B cell (primary cell): ENCODE measurements around the gene TJAP1. TPM values are rescaled to one million over a fixed set of nuclear protein-coding genes. Genes with fewer than 3 reads are reported as not detected.

Source experiments
- ATAC-seq: fragments of 200-7000 bp; cut with Tn5 transposase; one replicate; pipeline ENCODE4 v1.10.0; 2021; ENCODE audit warnings: low read depth, mild to moderate bottlenecking, moderate number of reproducible peaks, moderate library complexity
- CTCF ChIA-PET: fragments of 350-600 bp; sonication (Branson Sonifier 250); formaldehyde crosslinking; loops from one replicate; lab custom pipeline; 2021; ENCODE audit warnings: antibody characterized with exemption, inconsistent platforms; lab: Charles Lee
- POLR2A ChIA-PET: fragments of 350-600 bp; sonication (Branson Sonifier 250); formaldehyde crosslinking; loops from one replicate; lab custom pipeline; 2021; ENCODE audit warnings: antibody characterized with exemption; lab: Charles Lee
- DNase-seq: peaks from one replicate; pipeline ENCODE4 v3.0.0; 2013
- H2AFZ ChIP-seq: 2 replicates; pipeline ENCODE4 v1.6.1; 2012; ENCODE audit warnings: mild to moderate bottlenecking, low read depth, low read length; ENCODE audit not compliant: insufficient read depth, poor library complexity, severe bottlenecking
- H3K27ac ChIP-seq, 2 donors: 1 replicate in 1 of 2; 2 replicates in 1 of 2; pipeline ENCODE4 v1.5.1; 2012 to 2013; ENCODE audit warnings: low read length in 2 of 2, mild to moderate bottlenecking in 2 of 2, moderate library complexity in 1 of 2
- H3K27me3 ChIP-seq, 4 experiments: fragments of 200-600 bp in 1 of 4; sonication (generic) in 1 of 4; replicated peaks in 1 of 4; 1 replicate in 2 of 4; 2 replicates in 2 of 4; pipeline versions ENCODE4 v1.6.1 to v1.7.0; 2013 to 2016; ENCODE audit warnings: low read length in 3 of 4, mild to moderate bottlenecking in 2 of 4, mixed read lengths in 1 of 4, moderate library complexity in 1 of 4; ENCODE audit not compliant: insufficient read depth in 4 of 4, control insufficient read depth in 3 of 4; ENCODE audit errors: control extremely low read depth in 1 of 4
- H3K36me3 ChIP-seq, 2 experiments: replicated peaks in 1 of 2; 1 replicate in 1 of 2; 2 replicates in 1 of 2; pipeline versions ENCODE4 v1.6.1 to v1.7.1; 2013; ENCODE audit warnings: low read length in 1 of 2; ENCODE audit not compliant: insufficient read depth in 2 of 2, control insufficient read depth in 1 of 2; ENCODE audit errors: control extremely low read depth in 1 of 2, extremely low read depth in 1 of 2
- H3K4me1 ChIP-seq, 2 donors: fragments of 200-600 bp in 1 of 2; sonication (generic) in 1 of 2; 1 replicate in 1 of 2; 2 replicates in 1 of 2; pipeline versions ENCODE4 v1.5.1 to v1.6.1; 2013 to 2017; ENCODE audit warnings: low read length in 2 of 2; ENCODE audit not compliant: control insufficient read depth in 2 of 2, insufficient read depth in 2 of 2
- H3K4me2 ChIP-seq: replicated peaks from 2 replicates; pipeline ENCODE3; 2012; ENCODE audit warnings: mild to moderate bottlenecking, low read depth, low read length; ENCODE audit not compliant: poor library complexity, severe bottlenecking
- H3K4me3 ChIP-seq, 5 experiments: fragments of 200-600 bp in 1 of 5; sonication (generic) in 1 of 5; 1 replicate in 3 of 5; 2 replicates in 2 of 5; pipeline versions ENCODE4 v1.5.1 to v1.7.0; 2011 to 2016; ENCODE audit warnings: low read length in 4 of 5, mild to moderate bottlenecking in 4 of 5, low read depth in 2 of 5, control low read depth in 1 of 5, moderate library complexity in 1 of 5; ENCODE audit not compliant: insufficient read depth in 1 of 5; ENCODE audit errors: control extremely low read depth in 1 of 5, extremely low read depth in 1 of 5
- H3K79me2 ChIP-seq: fragments of 200-600 bp; sonication (generic); one replicate; pipeline ENCODE4 v1.6.0; 2016; ENCODE audit warnings: low read length; ENCODE audit not compliant: control insufficient read depth, insufficient read depth
- H3K9ac ChIP-seq: fragments of 200-600 bp; sonication (generic); 2 replicates; pipeline ENCODE4 v1.6.1; 2017; ENCODE audit warnings: mild to moderate bottlenecking, low read length, moderate library complexity
- H3K9me3 ChIP-seq, 3 donors: one replicate each; pipeline versions ENCODE4 v1.6.1 to v1.7.1; 2013; ENCODE audit warnings: low read length in 2 of 3; ENCODE audit not compliant: control insufficient read depth in 2 of 3, insufficient read depth in 1 of 3; ENCODE audit errors: control extremely low read depth in 1 of 3
- H4K20me1 ChIP-seq: 2 replicates; pipeline ENCODE4 v1.6.0; 2012; ENCODE audit warnings: mild to moderate bottlenecking, low read length; ENCODE audit not compliant: insufficient read depth, control insufficient read depth, poor library complexity, severe bottlenecking
- H3K27ac Mint-ChIP-seq: one replicate; pipeline ENCODE4 v1.8.0; 2021; ENCODE audit warnings: mixed read lengths
- H3K27me3 Mint-ChIP-seq: one replicate; pipeline ENCODE4 v1.8.0; 2021; ENCODE audit warnings: mixed read lengths
- H3K4me1 Mint-ChIP-seq: one replicate; pipeline ENCODE4 v1.8.0; 2021; ENCODE audit warnings: mixed read lengths
- H3K4me3 Mint-ChIP-seq: one replicate; pipeline ENCODE4 v1.8.0; 2021; ENCODE audit warnings: mixed read lengths
- H3K9me3 Mint-ChIP-seq: one replicate; pipeline ENCODE4 v1.8.0; 2022; ENCODE audit warnings: mixed read lengths; ENCODE audit not compliant: insufficient read depth
- CTCF ChIP-seq: fragments of 200-600 bp; IDR thresholded peaks from one replicate; pipeline ENCODE4 v1.8.0; 2022; ENCODE audit warnings: antibody characterized with exemption, mild to moderate bottlenecking
- EZH2 ChIP-seq: IDR thresholded peaks from 2 replicates; pipeline ENCODE4 v1.6.1; 2012; ENCODE audit warnings: borderline replicate concordance, low read depth, mild to moderate bottlenecking, moderate library complexity, low read length; ENCODE audit not compliant: insufficient read depth, poor library complexity, severe bottlenecking
- WGBS: methylation state at CpG from one replicate; pipeline ENCODE4 v1.1.5; 2013; ENCODE audit warnings: missing lambda C conversion rate; ENCODE audit not compliant: insufficient coverage; 5-methylcytosine and 5-hydroxymethylcytosine counted together
- intact Hi-C: fragments of 100-400 bp; cut with micrococcal nuclease; formaldehyde crosslinking; loops from one replicate; pipeline ENCODE4 v1.10.0; 2022
- polyA plus RNA-seq: library from polyadenylated mRNA; depleted of rRNA; stranded (reverse); fragments of >200 nt; gene quantifications from 2 replicates; pipeline ENCODE4 v1.2.3, GENCODE V29; 2012
- total RNA-seq, 2 donors: library from RNA; stranded (reverse); fragments of 120-200 nt in 1 of 2; gene quantifications; 1 replicate in 1 of 2; 2 replicates in 1 of 2; pipeline versions ENCODE4 v1.2.3 to v1.2.4, GENCODE V29; 2013 to 2022

The TJAP1 gene
- total and polyA plus RNA-seq, 2 donors (not counting 1 experiment from before 2014, with no cell fraction given) = 59.1 to 70.7 TPM

DNA sequence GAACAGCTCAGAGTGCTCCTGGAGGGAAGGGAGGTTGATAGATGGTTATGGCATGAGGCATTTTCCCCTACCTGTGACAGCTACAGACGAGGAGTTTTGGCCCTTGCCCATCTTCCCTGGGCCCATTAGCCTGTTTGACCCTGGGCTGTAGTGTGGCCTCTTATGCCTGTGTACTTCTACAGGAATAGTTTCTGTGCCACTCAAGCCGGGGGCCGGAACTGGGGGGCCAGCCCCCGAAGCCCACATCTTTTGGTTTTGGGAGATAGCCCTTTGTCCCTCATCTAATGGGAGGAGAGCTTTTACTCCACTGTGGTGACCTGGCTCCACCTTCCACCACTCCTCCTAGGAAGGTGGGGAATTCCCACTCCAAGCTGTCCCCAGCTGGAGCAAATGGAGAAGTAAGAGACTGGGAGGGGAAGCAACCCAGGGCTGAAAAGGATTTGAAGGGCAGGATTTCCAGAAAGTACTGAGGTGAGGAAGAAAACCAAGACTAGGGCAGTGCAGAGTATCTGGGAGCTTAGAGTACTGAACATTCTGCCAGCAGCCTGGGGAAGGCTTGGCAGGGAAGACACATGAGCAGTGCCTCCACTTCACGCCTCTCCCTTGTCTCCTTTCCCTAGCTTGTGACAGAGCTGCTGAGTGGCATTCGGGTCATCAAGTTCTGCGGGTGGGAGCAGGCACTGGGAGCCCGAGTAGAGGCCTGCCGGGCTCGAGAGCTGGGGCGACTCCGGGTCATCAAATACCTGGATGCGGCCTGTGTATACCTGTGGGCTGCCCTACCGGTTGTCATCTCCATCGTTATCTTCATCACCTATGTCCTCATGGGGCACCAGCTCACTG is 43.1 kb upstream of the TJAP1 start:
- ChIA-PET CTCF (interaction anchor here (0.9 to 1.4 kb wide), 2 partner anchors 36 to 73 kb away, joined by 4 read pairs; no protein-coding TSS in a partner anchor), POLR2A (no interaction called here)
- Histone ChIP-seq H3K4me2 (no peak overlapping the region), H3K27me3 (no peaks in the 10 kb centered on the region), H4K20me1 (peaks cover 17% of the 10 kb centered on the region), H3K4me3 (no peak overlapping the region), H3K9me3 (no peaks in the 10 kb centered on the region), H3K27ac (no peak overlapping the region), H3K79me2 (peaks cover 41% of the 10 kb centered on the region), H3K36me3 (peaks cover 0 to 37% of the 10 kb centered on the region in 2 experiments), H3K4me1 (no peaks in the 10 kb centered on the region), H2AFZ (no peak overlapping the region), H3K9ac (no peak overlapping the region)
- DNase-seq (no peak), ATAC-seq (no peak)
- Mint-ChIP-seq H3K27ac (no peak overlapping the region), H3K4me1 (peaks cover 2% of the 10 kb centered on the region), H3K27me3 (no peaks in the 10 kb centered on the region), H3K9me3 (no peaks in the 10 kb centered on the region), H3K4me3 (no peak overlapping the region)
- TF ChIP-seq EZH2 (no peak), CTCF (no peak)
- intact Hi-C loops = no loop called here
- WGBS = 87% methylated on average over 12 of the region's 15 CpGs

DNA sequence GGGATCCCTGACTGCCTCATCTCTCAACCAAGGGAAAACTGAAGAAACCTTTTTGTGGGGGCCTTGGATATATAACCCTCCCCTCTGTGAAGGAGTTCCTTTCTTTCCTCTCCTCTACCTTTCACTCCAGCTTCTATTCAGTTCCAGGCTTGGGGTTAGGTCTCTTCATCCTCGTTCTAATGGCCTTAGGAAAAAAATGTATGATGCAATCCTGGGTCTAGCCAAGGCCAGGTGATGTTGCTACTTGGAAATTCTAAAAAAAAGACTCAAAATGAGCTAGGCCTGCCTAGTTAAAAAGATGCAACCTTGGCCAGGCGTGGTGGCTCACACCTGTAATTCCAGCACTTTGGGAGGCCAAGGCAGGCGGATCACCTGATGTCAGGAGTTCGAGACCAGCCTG is 42.4 kb upstream of the TJAP1 start:
- peaks cover 0 to 37% of the 10 kb centered on the region in 2 experiments for H3K36me3 ChIP-seq

More for the DNA sequence above, 42.4 kb upstream of the TJAP1 start:
- peaks cover 17% of the 10 kb centered on the region for H4K20me1 ChIP-seq
- H3K27ac ChIP-seq = no peak overlapping the region
- Mint-ChIP-seq H3K4me1 (peaks cover 2% of the 10 kb centered on the region), H3K27ac (no peak overlapping the region), H3K27me3 (no peaks in the 10 kb centered on the region), H3K4me3 (no peak overlapping the region), H3K9me3 (no peaks in the 10 kb centered on the region)
- ATAC-seq = no peak
- H3K79me2 ChIP-seq = peaks cover 34% of the 10 kb centered on the region
- TF ChIP-seq EZH2 (no peak), CTCF (no peak)
- no peak overlapping the region for H3K4me2 ChIP-seq
- DNase-seq = no peak
- H3K9me3 ChIP-seq = no peaks in the 10 kb centered on the region
- H3K4me1 ChIP-seq = no peaks in the 10 kb centered on the region
- CTCF ChIA-PET = interaction anchor here (0.9 kb wide), 2 partner anchors 15 to 172 kb away, joined by 3 to 4 read pairs; no protein-coding TSS in a partner anchor
- no peak overlapping the region for H3K9ac ChIP-seq
- POLR2A ChIA-PET = no interaction called here
- intact Hi-C loops = no loop called here
- H2AFZ ChIP-seq = no peak overlapping the region
- H3K27me3 ChIP-seq = no peaks in the 10 kb centered on the region
- 93% methylated on average over 4 of the region's 4 CpGs for WGBS
- H3K4me3 ChIP-seq = no peak overlapping the region
